ENCODE results near the gene CDK5R1. TPM values are rescaled to one million over a fixed set of nuclear protein-coding genes. Genes with fewer than 3 reads are reported as not detected.

Gene CDK5R1
- total RNA-seq, 1 donor from 2014 or later = 8.2 TPM

GRCh38 chr17:32453370-32453769 is 33.4 kb upstream of the CDK5R1 start:
- no peak for DNase-seq
- H3K9me3 Mint-ChIP-seq = no peaks in the 10 kb centered on the region
- H3K4me1 Mint-ChIP-seq = peaks cover 29% of the 10 kb centered on the region
- no peaks in the 10 kb centered on the region for H3K27me3 Mint-ChIP-seq
- H3K27ac Mint-ChIP-seq = no peak overlapping the region
- intact Hi-C loops (cut with micrococcal nuclease) = no loop called here
- no peak overlapping the region for H3K4me3 Mint-ChIP-seq
- peaks cover 79% of the 10 kb centered on the region for H3K36me3 Mint-ChIP-seq (ENCODE audit: low read depth)

DNA sequence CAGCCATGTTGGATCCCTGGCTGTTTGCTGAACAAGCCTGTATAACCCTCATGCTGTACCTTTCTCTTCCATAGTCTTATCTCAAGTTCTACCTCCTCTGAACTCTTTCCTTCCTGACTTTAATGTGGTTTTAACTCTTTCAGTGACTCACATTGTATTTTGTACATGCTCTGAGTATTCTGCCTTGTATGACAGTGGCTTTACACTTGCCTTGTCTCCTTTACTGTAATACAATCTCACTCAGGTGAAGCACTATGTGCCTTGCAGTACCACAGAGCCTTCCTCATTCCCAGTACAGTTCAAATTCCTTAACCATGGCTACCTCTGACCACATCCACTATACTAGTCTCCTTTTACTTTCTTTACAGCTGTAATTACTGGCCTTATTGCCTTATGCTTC is 28.4 kb upstream of the CDK5R1 start:
- Mint-ChIP-seq H3K27me3 (no peaks in the 10 kb centered on the region), H3K9me3 (no peaks in the 10 kb centered on the region)
- intact Hi-C loops (cut with micrococcal nuclease) = no loop called here

DNA sequence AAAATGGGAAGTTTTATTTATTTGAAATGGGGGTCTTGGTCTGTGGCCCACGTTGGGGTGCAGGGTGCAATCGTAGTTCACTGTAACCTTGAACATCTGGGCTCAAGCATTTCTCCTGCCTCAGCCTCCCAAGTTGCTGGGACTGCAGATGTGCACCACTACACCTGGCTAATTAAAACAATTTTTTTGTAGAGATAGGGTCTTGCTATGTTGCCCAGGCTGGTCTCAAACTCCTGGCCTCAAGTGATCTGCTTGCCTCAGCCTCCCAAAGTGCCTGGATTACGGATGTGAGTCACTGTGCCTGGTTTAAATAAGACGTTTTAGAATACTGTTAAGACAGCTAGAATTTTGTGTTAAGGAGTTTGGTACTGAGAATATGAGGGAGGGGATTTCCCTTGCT is 26.7 kb upstream of the CDK5R1 start:
- no peak for DNase-seq
- H3K36me3 Mint-ChIP-seq (ENCODE audit: low read depth) = peaks cover 71% of the 10 kb centered on the region
- peaks cover 33% of the 10 kb centered on the region for H3K4me1 Mint-ChIP-seq
- H3K27ac Mint-ChIP-seq = no peak overlapping the region
- H3K4me3 Mint-ChIP-seq = no peak overlapping the region
- no peaks in the 10 kb centered on the region for H3K9me3 Mint-ChIP-seq
- intact Hi-C loops (cut with micrococcal nuclease) = loop anchor here (5.0 kb wide), 1 partner anchor 297 kb away; no protein-coding TSS in a partner anchor
- no peaks in the 10 kb centered on the region for H3K27me3 Mint-ChIP-seq

More for the DNA sequence above, 28.4 kb upstream of the CDK5R1 start:
- H3K36me3 Mint-ChIP-seq (ENCODE audit: low read depth) = peaks cover 79% of the 10 kb centered on the region
- no peak for DNase-seq
- no peak overlapping the region for H3K4me3 Mint-ChIP-seq
- peak overlapping the region; percentile 18 for H3K27ac Mint-ChIP-seq
- peaks cover 39% of the 10 kb centered on the region for H3K4me1 Mint-ChIP-seq

DNA sequence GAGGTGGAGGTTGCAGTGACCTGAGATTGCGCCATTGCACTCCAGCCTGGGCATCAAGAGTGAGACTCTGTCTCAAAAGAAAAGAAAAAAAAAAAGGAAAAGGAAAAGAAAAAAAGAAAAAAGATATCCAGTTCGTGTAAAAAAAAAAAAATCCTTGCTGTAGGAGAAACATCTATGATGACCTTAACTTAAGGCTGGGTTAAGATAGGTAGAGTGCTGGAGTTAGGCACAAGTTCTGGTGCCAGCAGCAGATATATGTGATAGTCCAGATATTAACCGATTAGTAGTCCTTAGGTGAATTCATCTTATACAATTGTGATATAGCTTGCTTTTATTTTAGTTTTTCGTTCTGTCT is 25.3 kb upstream of the CDK5R1 start:
- H3K36me3 Mint-ChIP-seq (ENCODE audit: low read depth) = peaks cover 72% of the 10 kb centered on the region
- H3K9me3 Mint-ChIP-seq = no peaks in the 10 kb centered on the region
- peaks cover 32% of the 10 kb centered on the region for H3K4me1 Mint-ChIP-seq
- no peak overlapping the region for H3K4me3 Mint-ChIP-seq
- intact Hi-C loops (cut with micrococcal nuclease) = loop anchor here (1.0 to 5.0 kb wide), 2 partner anchors 198 to 296 kb away; no protein-coding TSS in a partner anchor
- H3K27me3 Mint-ChIP-seq = no peaks in the 10 kb centered on the region
- no peak for DNase-seq
- no peak overlapping the region for H3K27ac Mint-ChIP-seq

DNA sequence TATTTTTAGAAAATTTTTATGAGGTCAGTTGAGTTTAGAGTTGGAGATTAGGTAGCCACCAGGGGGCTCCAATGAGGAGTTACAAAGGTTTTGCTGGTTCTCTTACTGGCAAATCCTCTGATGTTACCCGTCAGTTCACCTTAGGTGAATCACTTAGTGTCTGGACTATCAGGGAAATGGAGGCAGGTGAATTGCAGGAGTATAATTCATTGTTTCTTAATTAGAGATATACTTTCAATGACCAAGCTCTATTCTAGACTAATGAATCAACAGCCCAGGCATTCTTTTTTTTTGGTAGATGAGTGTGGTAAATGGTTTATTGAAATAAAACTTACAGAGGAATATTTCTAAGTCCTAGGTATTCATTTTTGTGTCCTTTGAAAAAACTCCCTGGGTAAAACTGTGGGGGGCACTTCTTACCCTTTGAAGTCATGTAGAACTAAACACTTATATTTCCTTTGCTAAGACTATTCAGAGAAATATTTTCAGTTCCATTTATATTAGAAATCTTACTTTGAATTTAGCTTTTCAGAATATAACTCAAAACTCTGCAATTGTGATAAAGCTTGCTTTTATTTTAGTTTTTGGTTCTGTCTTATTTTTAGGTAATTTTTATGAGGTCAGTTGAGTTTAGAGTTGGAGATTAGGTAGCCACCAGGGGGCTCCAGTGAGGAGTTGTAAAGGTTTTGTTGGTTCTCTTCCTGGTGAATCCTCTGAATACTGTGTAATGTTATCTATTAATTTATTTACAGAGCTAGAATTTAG is 24.8 kb upstream of the CDK5R1 start:
- intact Hi-C loops (cut with micrococcal nuclease) = loop anchor here (1.0 to 5.0 kb wide), 4 partner anchors 18 to 295 kb away; partner anchors contain the start of gene PSMD11
- H3K9me3 Mint-ChIP-seq = no peaks in the 10 kb centered on the region
- peaks cover 73% of the 10 kb centered on the region for H3K36me3 Mint-ChIP-seq (ENCODE audit: low read depth)
- no peaks in the 10 kb centered on the region for H3K27me3 Mint-ChIP-seq
- no peak overlapping the region for H3K27ac Mint-ChIP-seq
- no peak overlapping the region for H3K4me3 Mint-ChIP-seq
- DNase-seq = peak; percentile 88
- peaks cover 29% of the 10 kb centered on the region for H3K4me1 Mint-ChIP-seq

DNA sequence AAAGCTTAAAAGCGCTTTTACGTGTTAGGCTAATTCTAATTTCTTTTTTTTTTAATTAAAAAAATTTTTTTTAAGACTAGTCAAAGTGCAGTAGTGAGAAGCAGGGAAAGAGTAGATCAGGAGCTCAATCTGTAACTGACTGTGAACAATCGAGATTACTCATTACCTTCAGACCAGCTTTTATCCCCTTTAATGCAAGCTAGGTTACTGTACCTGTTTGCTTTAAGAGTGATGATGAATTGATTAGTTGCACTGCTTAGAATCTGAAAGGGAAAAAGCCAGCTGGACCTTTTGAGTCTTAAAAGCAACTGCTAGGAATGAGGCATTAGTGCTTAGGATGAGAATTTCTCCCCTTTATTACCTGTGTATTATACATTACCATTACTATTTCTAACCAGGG is 23.5 kb upstream of the CDK5R1 start:
- Mint-ChIP-seq H3K27me3 (no peaks in the 10 kb centered on the region), H3K36me3 (ENCODE audit: low read depth) (peaks cover 71% of the 10 kb centered on the region), H3K27ac (no peak overlapping the region), H3K9me3 (no peaks in the 10 kb centered on the region), H3K4me3 (no peak overlapping the region), H3K4me1 (peaks cover 18% of the 10 kb centered on the region)
- DNase-seq = no peak
- intact Hi-C loops (cut with micrococcal nuclease) = loop anchor here (5.0 kb wide), 1 partner anchor 294 kb away; no protein-coding TSS in a partner anchor

GRCh38 chr17:32464374-32464773 is 22.4 kb upstream of the CDK5R1 start:
- Mint-ChIP-seq H3K9me3 (no peaks in the 10 kb centered on the region), H3K4me1 (peaks cover 12% of the 10 kb centered on the region), H3K27ac (no peak overlapping the region), H3K27me3 (no peaks in the 10 kb centered on the region), H3K4me3 (no peak overlapping the region), H3K36me3 (ENCODE audit: low read depth) (peaks cover 69% of the 10 kb centered on the region)
- intact Hi-C loops (cut with micrococcal nuclease) = loop anchor here (5.0 kb wide), 1 partner anchor 293 kb away; no protein-coding TSS in a partner anchor
- no peak for DNase-seq

DNA sequence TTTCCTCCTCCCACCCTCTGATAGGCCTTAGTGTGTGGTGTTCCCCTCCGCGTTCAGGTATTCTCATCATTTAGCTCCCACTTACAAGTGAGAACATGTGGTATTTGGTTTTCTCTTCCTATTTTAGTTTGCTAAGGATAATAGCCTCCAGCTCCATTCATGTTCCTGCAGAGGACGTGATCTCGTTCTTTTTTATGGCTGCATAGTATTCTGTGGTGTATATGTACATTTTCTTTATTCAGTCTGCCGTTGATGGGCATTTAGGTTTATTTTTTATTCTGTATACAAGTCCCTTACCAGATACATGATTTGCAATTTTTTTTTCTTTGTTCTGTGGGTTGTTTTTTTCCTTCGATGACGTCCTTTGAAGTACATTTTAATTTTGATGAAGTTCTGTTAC is 18.8 kb upstream of the CDK5R1 start:
- Mint-ChIP-seq H3K36me3 (ENCODE audit: low read depth) (peaks cover 62% of the 10 kb centered on the region), H3K4me3 (no peak overlapping the region), H3K27ac (no peak overlapping the region), H3K4me1 (no peaks in the 10 kb centered on the region), H3K9me3 (no peaks in the 10 kb centered on the region), H3K27me3 (no peaks in the 10 kb centered on the region)
- intact Hi-C loops (cut with micrococcal nuclease) = no loop called here
- no peak for DNase-seq

GRCh38 chr17:32470405-32471167 is 16.2 kb upstream of the CDK5R1 start:
- DNase-seq = no peak
- H3K27me3 Mint-ChIP-seq = no peaks in the 10 kb centered on the region
- intact Hi-C loops (cut with micrococcal nuclease) = no loop called here
- peaks cover 68% of the 10 kb centered on the region for H3K36me3 Mint-ChIP-seq (ENCODE audit: low read depth)
- no peak overlapping the region for H3K4me3 Mint-ChIP-seq
- no peaks in the 10 kb centered on the region for H3K4me1 Mint-ChIP-seq
- H3K9me3 Mint-ChIP-seq = no peaks in the 10 kb centered on the region
- no peak overlapping the region for H3K27ac Mint-ChIP-seq

GRCh38 chr17:32471652-32472051 is 15.1 kb upstream of the CDK5R1 start:
- H3K4me3 Mint-ChIP-seq = no peak overlapping the region
- no peak overlapping the region for H3K27ac Mint-ChIP-seq
- H3K4me1 Mint-ChIP-seq = no peaks in the 10 kb centered on the region
- no peaks in the 10 kb centered on the region for H3K9me3 Mint-ChIP-seq
- intact Hi-C loops (cut with micrococcal nuclease) = no loop called here
- no peak for DNase-seq
- no peaks in the 10 kb centered on the region for H3K27me3 Mint-ChIP-seq
- peaks cover 68% of the 10 kb centered on the region for H3K36me3 Mint-ChIP-seq (ENCODE audit: low read depth)

- H3K36me3 Mint-ChIP-seq (ENCODE audit: low read depth) = peaks cover 74% of the 10 kb centered on the region
- DNase-seq = no peak
- no peaks in the 10 kb centered on the region for H3K9me3 Mint-ChIP-seq
- H3K4me3 Mint-ChIP-seq = no peak overlapping the region
- H3K27ac Mint-ChIP-seq = no peak overlapping the region
- intact Hi-C loops (cut with micrococcal nuclease) = no loop called here
- H3K27me3 Mint-ChIP-seq = no peaks in the 10 kb centered on the region
- H3K4me1 Mint-ChIP-seq = no peaks in the 10 kb centered on the region
These were observed 11.5 kb upstream of the CDK5R1 start for GRCh38 chr17:32475258-32475657.

GRCh38 chr17:32477220-32477619 is 9.6 kb upstream of the CDK5R1 start:
- H3K4me3 Mint-ChIP-seq = no peak overlapping the region
- no peaks in the 10 kb centered on the region for H3K27me3 Mint-ChIP-seq
- no peak overlapping the region for H3K27ac Mint-ChIP-seq
- peaks cover 69% of the 10 kb centered on the region for H3K36me3 Mint-ChIP-seq (ENCODE audit: low read depth)
- no peaks in the 10 kb centered on the region for H3K9me3 Mint-ChIP-seq
- peaks cover 1% of the 10 kb centered on the region for H3K4me1 Mint-ChIP-seq
- intact Hi-C loops (cut with micrococcal nuclease) = no loop called here
- no peak for DNase-seq

GRCh38 chr17:32479074-32479617 is 7.6 kb upstream of the CDK5R1 start:
- peak overlapping the region; percentile 3 for H3K27ac Mint-ChIP-seq

GRCh38 chr17:32481193-32481592 is 5.6 kb upstream of the CDK5R1 start:
- intact Hi-C loops (cut with micrococcal nuclease) = no loop called here
- Mint-ChIP-seq H3K36me3 (ENCODE audit: low read depth) (peaks cover 55% of the 10 kb centered on the region), H3K27ac (no peak overlapping the region)

More at GRCh38 chr17:32479074-32479617, 7.6 kb upstream of the CDK5R1 start:
- no peak overlapping the region for H3K4me3 Mint-ChIP-seq
- H3K36me3 Mint-ChIP-seq (ENCODE audit: low read depth) = peaks cover 68% of the 10 kb centered on the region
- intact Hi-C loops (cut with micrococcal nuclease) = no loop called here
- no peak for DNase-seq
- H3K4me1 Mint-ChIP-seq = peaks cover 3% of the 10 kb centered on the region
- no peaks in the 10 kb centered on the region for H3K9me3 Mint-ChIP-seq
- H3K27me3 Mint-ChIP-seq = no peaks in the 10 kb centered on the region

More at GRCh38 chr17:32481193-32481592, 5.6 kb upstream of the CDK5R1 start:
- DNase-seq = no peak
- Mint-ChIP-seq H3K4me1 (peaks cover 3% of the 10 kb centered on the region), H3K9me3 (no peaks in the 10 kb centered on the region), H3K27me3 (no peaks in the 10 kb centered on the region), H3K4me3 (no peak overlapping the region)

Measured in activated CD4-positive, alpha-beta T cell treated with anti-CD3 and anti-CD28 coated beads, Interleukin-2, amount 10 ng/mL, durations not matched to agents 24 days and 14 days (primary cell).